Tongue (tissue), 2 donors: ENCODE measurements around the gene MARCHF9. TPM values are rescaled to one million over a fixed set of nuclear protein-coding genes. Genes with fewer than 3 reads are reported as not detected.
A peak's percentile ranks its signal among the peaks of the same experiment; 100 is the strongest.

Source experiments
- DNase-seq: peaks from one replicate; pipeline ENCODE4 v3.0.0-alpha.2; 2015
- total RNA-seq: library from RNA; depleted of rRNA; stranded (reverse); fragments of >200 nt; gene quantifications from one replicate; pipeline ENCODE4 v1.2.3, GENCODE V29; 2014

MARCHF9 gene
- total RNA-seq, 1 donor from 2014 or later, result 9.2 TPM

DNA sequence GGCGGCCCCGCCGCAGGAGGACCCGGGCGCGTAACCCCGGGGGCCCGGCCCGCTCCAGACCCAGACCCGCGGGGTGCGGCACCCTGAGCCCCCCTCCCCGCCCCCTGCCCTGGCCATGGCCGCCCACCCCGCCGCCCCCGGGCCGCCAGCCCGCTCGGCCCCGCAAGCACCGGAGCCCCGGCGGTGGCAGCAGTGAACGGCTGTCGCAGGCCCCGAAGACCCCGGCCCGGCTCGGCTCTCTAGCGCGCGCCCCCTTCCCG lies 221 bp downstream of the MARCHF9 start:
- no peak for DNase-seq

DNA sequence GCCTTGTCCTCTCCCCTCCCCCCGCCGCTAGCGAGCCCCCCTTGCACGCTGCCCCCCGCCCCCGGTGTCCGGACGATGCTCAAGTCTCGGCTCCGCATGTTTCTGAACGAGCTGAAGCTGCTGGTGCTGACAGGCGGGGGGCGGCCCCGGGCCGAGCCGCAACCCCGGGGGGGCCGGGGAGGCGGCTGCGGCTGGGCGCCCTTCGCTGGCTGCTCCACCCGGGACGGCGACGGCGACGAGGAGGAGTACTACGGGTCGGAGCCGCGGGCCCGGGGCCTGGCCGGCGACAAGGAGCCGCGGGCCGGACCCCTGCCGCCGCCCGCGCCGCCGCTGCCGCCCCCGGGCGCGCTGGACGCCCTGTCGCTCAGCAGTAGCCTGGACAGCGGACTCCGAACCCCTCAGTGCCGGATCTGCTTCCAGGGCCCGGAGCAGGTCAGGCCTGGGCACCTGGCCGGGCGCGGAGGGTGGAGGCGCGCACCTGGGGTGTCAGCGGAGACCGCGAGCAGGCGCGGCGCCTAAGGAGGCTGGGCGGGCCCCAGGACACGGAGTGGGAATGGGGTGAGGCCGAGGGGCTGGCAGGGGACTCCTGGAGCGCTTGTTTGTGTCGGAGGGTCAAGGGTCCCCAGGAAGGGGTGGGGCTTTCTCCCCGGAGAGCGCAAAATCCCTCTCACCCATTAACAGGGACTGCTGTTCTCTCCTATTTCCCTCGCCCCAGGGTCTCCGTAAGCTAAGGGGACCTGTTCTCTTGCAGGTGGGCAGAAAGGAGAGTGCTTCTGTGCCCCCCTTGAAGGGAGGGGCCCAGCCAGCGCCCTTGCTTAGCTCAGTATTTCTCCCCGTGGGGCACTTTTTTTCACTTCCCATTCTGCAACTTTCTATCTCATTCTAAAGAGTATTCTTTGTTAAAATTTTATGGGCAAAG lies 810 bp downstream of the MARCHF9 start:
- DNase-seq, result no peak

DNA sequence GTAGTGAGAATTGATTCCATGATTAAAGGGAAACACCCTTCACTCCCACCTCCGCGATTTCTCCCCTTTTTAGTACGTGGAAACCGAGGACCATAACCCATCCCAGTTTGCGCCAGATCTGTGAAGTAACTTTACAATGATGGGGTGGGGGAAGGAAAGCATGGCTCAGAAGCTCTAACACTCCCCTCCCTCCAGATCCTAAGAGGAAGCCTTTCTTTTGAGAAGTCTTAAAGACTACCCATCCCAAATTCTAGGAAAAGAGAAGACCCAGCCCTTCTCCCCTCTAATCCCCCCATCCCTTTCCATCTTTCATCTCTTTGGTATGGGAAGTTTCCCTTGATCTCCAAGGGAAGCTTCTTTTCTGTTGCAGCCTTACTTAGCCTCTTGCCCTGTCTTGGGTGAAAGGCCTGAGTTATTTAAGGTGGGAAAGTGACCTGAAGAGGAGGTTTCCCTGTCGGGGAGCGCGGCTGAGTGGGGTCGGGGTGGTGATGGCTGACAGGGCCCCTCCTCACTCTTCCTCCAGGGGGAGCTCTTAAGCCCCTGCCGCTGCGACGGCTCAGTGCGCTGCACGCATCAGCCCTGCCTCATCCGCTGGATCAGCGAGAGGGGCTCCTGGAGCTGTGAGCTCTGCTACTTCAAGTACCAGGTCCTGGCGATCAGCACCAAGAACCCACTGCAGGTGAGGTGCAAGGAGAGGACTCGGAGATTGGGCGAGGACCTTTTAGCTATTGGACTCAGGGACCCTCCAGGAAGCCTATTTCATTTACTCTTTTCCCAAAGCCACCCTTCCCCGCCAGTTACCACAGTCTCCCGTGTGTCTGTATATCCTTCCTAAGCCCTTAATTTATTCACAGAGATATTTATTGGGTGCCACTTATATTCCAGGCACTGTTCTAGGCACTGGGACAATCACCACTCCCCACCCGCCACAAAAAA lies 1.8 kb downstream of the MARCHF9 start:
- peak; percentile 37 for DNase-seq

DNA sequence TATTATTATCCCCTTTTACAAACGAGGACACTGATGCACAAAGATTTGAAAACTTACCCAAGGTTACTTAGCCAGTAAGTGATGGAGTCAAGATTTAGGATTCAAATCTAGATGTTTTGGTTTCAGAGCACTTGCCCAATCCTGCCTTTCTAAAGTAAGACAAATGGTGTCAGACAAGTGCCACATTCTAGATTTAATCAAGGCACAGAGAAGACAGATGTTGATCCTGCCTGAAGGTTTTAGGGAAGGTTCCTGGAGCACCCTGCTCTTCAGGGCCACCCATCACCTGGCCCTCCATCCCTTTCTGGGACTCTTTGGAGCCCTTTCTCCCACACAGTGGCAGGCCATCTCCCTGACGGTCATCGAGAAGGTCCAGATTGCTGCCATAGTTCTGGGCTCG lies 2.9 kb downstream of the MARCHF9 start:
- no peak for DNase-seq

DNA sequence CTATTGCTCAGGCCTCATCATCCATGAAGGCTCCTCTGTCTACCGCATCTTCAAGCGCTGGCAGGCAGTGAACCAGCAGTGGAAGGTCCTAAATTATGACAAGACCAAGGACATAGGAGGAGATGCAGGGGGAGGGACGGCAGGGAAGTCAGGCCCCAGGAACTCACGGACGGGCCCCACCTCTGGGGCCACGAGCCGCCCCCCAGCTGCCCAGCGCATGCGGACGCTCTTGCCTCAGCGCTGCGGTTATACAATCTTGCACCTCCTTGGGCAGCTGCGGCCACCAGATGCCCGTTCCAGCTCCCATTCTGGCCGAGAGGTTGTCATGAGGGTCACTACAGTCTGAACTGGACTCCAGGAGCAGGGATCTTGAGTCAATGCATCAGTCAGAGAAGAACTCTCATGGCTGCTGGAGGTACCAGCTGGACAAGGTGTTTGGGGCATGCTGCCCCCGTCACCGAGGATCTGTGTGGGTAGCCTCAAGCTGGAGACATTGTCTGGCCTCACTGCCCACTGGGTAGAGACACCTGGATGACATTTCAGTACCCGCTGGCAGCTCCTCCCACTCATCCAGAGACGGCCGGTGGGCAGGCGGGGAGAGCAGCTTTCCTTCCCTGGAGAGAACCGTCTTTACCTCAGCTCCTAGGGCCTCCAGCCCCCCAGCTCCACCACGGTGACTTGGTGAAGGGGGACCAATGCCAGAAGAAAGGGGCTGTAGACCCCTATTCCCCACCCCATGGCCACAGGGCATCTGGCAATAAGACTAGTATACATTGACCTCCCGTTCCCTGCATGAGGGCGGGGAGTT lies 3.9 kb downstream of the MARCHF9 start:
- DNase-seq, result no peak

DNA sequence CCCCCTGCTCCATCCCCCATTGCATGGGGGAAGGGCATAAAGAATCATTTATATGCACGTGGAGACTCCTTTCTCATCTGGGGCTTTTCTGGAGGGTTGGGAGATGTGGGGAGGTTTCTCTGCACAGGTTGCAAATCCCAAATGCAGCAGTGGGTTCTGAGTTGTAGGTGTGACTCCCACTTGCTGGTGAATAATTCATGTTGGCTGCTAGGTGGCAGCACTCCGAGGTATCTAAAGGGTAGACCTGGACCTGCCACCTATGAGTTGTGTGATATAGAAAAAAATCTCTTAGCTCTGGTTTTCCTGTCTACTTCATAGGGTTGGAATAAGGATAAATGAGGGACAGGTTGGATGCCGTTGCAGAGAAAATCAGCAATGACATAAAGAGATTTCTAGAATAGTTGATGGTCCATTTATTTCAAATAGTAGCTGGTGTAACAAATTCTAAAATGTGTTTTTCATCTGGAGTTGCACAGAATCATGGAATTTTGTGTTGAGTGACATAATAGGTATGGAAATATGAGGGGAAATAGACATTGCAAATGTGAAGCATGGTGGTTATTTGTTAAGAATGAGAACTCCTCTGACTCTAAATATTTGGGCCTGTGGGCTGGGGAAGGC lies 4.6 kb downstream of the MARCHF9 start:
- DNase-seq, result no peak

DNA sequence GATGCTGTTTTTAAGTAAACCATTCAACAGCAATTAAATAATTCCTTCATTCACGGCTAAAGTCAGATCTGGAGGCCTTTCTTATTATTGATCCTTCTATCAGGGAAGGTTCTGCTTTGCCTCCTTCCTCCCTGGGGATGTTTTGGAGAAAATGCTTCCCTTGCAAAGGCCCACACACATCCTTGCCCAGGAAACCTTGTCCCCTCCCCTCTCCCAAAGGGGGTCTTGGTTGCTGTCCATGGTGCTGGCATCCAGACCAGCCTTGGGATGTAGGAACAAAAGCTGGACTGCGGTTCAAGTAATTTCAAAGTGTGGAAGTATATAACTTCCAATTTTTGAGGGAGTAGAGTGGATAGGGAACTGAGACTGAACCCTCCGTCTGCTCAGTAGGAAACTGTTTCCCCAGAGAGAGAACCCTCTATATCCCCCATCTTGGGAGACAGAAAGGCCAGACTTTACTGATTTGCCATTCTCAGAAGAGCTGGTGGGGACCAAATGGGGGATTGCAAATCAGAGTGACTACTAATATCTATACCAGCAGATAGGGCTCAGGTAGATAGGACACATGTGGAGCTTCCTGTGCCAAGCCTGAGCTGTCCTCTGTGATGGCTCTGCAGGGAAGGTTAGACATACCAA lies 5.6 kb downstream of the MARCHF9 start:
- peak; percentile 64 for DNase-seq

DNA sequence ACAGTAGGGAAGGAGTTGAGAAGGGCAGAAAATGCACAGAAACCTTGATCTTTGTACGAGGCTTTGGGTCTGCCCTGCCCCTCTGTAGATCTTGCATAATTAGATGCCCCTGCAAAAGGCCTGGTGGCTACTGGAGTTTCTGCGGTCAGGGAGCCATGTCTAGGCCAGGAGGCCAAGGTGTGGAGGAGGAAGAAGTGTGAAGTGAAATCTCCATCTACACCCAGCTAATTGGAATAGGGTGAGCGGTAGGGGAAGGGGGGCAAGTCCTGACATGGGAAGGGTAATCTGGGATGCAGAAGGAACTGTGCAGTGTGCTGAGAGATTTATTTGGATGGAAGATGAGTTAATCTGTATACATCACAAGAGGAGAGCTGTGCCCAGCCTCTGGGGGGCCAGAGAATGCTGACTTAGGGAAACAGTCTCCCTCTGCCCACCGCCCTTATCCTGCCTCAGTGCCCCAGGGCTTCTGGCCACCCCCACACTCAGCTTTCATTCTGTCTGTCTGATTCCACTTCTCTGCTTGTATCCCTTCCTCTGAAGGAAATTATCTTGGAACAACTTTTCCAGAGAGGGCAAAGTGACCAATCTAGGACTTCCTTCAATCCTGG lies 6.6 kb downstream of the MARCHF9 start:
- no peak for DNase-seq

DNA sequence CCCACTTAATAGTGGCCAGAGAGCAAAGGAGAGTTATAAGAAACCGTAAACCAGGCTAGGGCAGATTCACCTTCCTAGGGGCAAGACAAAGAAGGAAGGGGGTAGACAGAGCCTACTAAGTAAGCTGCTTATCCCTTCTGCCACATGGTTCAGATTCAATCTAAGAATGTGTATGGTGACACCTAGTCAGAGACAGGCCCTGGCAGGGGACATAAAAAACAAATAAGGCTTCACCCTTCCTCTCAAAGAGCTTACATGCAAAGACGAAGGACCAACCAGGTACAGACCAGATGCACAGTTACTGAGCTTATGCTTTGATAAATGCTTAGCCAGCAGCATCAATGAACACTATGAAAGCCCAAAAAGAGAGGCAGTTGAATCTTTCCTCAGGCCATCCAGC lies 7.6 kb downstream of the MARCHF9 start:
- DNase-seq, result no peak

DNA sequence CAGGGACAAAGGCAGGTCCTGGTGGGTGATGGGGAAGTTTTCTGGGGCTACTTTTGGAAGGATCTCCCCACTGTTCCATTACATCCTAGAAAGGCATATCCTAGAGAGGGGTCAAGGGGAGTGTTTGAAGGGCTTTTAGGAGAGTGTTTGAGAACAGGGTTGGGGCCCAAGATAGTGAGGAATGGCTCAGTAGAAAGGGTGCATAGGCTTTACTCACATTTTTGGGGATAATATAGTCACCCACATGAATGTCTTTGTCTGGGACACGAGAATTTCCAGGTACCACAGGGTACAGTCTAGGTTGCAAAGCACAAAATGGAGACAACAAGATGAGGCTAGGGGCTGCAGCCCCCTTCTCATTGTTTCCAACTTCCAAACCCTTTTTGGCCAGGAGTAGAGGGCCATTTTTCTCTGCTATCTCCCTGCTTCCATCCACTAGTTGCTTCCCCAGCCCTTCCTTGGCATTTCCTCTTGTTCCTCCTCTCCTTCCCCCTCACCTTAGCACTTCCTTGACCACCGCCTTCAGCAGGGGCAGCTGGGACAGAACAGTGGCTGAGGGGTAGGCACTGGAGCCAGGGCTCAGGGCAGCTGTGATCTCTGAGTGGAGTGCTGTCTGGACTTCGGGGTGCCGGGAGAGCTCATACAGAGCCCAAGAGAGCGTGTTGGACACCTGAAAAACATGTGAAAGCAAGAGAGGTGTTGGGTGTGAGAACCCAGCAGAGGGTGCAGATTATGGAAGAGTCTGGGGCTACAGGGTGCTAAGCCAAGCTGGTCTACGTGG lies 9.2 kb downstream of the MARCHF9 start:
- no peak for DNase-seq

DNA sequence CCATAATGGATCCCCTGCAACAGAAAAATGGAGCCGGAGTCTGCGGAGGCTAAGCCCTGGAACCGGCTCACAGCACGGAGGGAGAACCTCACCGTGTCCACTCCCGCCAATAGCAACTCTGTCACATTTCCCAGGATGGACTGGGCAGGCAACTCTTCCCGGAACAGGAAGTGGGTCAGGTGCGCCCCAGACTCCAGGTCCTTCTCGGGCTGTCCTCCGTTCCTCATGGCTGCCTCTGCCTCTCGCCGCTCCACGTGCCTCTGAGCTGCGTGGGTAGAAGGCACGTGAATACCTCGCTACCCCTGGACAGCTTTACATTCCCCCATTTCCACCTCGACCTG lies 9.7 kb downstream of the MARCHF9 start:
- no peak for DNase-seq

DNA sequence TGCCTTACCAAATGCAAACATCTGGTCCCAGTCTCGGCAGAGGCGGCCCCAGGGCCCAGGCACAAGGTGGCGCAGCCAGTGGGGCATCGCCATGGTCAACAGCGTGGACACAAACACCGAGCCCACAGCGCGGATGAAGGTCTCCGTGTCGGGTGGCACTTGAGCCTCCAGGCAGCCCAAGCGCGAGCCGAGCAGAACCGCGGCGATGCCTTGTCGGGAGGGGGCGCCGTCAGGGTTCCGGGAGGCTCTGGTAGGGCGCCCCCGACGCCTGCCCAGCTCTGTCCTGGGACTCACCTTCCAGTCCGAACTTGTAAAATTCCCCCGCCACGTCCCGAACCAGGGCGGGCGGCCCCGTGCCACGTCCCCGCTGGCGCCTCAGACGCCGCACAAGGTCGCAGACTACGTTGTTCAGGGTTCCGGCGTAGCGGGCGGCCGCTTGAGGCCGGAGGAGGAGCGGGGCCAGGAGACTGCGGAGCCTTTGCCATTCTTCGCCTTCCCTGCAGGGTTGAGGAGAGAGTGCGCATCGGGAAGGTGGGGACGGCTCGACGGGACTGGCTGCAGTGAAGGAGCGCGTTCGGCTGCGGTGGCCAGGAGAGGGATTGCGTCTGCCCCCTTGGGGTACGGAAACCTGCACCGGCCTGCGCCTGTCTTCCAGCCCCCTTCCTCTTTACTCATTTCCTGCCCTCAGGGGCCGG lies 10.2 kb downstream of the MARCHF9 start:
- no peak for DNase-seq

DNA sequence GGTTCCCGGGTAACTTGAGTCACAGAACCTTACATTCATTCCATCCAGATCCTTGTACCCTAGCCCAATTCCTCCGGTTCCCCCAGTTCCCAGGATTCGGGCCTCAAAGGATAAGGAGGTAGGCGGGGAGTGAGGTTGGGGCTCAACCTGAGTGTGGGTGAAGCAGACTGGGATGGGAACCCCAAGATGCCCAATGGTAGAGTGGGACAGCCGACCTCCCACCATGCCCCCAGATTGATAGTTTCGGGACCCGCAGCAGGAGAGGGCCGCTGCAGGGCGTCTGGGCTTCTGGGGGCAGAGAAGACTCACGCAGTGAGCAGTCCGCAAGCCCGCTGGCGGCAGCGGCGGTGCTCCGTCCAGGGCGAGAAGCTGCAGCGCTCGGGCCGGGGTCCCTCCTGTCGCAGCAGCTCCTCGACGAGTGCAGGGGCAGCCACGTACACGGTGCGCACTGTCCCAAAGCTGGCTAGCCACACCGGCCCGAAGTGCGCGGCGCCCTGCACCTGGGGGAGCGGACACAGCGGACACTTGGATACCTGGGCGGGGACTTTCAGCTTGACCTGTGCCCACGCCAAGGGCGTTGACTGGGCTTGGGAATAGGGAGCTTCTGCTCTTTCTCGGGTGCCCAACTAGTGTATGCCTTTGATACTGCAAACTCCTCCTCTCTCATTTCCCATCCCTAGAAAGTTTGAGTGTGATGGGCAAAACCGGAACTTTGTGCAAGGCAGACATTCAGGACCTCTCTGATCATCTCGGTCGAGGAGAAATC lies 11.0 kb downstream of the MARCHF9 start:
- DNase-seq, result no peak

DNA sequence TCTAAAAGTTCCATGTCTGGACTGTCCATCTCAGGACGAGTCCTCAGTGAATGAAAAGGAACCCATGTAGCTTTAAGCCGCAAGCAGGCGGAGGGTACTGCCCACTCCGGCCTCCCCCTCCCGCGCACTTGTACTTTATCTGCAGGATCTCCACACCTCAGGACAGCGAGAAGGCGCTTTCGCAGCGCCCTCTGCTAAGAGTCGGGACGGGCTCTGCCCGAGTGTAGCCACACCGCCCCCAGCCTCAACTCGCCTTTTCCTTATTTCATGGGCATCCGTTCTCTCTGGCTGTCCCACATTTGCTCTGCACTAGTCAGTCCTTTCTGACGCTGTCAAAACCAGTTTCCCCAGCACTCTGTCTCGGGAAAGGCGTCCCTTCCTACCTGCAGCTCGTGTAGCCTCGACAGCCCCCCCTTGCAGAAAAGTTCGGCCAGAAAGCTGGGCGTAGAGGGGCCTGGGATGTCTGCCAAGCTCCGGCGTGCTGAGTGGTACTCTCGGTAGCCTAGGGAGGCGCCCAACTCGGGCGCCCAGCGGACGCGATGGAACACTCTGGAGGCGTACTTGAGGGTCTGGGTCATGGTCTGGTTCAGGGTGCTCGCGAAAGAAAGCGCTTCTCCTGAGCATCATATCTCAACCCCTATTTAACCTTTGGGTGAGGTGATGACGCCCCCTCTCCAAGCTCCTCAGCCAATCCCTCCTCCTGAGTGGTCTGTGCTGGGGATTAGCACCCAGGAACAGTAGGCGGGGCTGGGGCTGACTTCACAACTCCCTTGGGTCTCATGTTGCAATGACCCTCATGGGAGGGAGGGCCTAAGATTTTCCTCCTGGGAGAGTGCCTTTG lies 11.8 kb downstream of the MARCHF9 start, which contains the start of gene CYP27B1:
Gene CYP27B1, minus strand, starts transcription at position 615 of the 841 bp plus-strand sequence. Its CDS starts 37 bp downstream, at position 578.
- no peak for DNase-seq

DNA sequence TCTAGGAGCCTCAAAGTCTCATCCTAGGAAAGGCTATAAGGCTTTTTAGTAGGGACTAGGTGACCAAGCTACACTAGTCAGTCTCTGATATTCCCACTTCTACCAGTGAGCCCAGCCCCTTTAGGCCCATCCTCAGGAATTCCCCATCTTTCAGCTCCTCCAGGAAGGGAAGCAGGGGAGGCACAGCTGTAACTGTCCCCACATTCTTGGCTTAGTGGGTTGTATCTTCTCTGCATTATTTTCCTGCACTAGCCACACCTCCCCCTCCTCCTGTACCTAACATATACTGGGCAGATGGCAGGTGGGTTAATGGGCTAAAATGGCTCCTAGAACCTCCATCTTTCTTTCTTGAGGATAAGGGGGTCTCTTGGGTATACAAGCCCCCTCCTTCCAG lies 12.4 kb downstream of the MARCHF9 start:
- DNase-seq, result no peak

DNA sequence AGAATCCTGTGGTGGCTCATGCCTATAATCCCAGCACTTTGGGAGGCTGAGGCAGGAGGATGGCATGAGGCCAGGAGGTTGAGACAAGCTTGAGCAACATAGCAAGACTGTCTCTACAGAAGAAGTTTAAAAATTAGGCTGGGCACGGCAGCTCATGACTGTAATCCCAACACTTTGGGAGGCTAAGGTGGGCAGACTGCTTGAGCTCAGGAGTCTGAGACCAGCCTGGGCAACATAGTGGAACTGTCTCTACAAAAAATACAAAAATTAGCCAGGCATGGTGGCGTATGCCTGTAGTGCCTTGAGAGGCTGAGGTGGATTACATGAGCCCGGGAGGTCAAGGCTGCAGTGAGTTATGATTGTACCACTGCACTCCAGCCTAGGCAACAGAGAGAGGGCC lies 13.0 kb downstream of the MARCHF9 start:
- no peak for DNase-seq

DNA sequence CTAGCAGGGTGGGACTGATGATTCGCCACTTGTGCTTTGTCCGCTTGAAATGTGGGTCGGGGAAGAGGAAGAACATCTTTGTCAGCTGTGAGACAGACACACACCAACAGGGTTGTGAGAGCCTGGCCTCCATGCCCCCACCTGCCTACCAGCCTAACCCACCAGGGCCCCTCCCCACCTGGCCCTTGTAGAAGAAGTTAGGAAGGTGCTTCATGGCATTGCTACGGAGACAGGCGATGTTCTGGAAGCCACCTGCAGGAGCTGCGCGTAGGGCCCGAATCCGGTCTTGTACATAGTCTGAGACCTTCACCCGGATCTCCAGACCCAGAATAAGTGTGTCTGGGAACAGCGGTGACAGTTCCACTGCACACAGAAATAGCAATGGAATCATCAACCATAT lies 14.7 kb downstream of the MARCHF9 start:
- DNase-seq, result no peak

DNA sequence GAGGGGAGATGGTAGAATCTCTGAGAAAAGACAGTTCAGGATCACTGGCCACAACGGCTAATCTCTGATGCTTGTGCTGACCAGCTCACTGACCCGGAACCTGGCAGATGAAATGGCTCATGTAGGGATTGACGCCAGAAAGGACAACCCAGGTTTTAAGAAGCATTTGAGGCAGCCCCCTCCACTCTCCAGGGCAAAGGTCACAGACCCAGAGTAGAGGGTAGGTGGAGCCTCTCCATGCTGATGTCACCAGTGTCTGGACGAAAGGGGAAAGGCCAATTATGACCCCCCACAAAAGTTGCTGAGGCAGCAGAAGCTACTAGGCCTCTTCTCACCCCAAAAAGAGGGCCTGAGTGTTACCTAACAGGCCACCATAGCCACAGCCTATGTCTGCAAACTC lies 15.8 kb downstream of the MARCHF9 start:
- DNase-seq, result no peak
